ENCODE results near the gene TOGARAM1.

TOGARAM1 gene

GRCh38 chr14:44956866-44957265 is 5.1 kb upstream of the TOGARAM1 start:
- Histone ChIP-seq H4K20me1 (ENCODE audit: low read depth, low read length) (peaks cover 5% of the 10 kb centered on the region; the same call in 1 of the 2 replicates), H3K9ac (ENCODE audit: low read length) (no peak overlapping the region), H3K4me2 (ENCODE audit: low read depth, low read length, poor library complexity, severe bottlenecking) (no peak overlapping the region), H3K27me3 (ENCODE audit: low read length) (no peaks in the 10 kb centered on the region), H3K9me2 (replicated peaks; ENCODE audit: insufficient read depth, low read length) (no peaks in the 10 kb centered on the region), H3K27ac (ENCODE audit: low read depth, low read length) (no peak overlapping the region), H3K36me3 (ENCODE audit: low read length) (peaks cover 5% of the 10 kb centered on the region; the same call in 1 of the 2 replicates), H3K9me3 (ENCODE audit: insufficient read depth, low read length) (no peaks in the 10 kb centered on the region), H3F3A (ENCODE audit: insufficient read depth) (peaks cover 8% of the 10 kb centered on the region; the same call in 1 of the 2 replicates), H2AFZ (ENCODE audit: low read depth, low read length, severe bottlenecking) (no peak overlapping the region), H3K4me3 (ENCODE audit: insufficient read depth, low read length, poor library complexity, severe bottlenecking) (no peak overlapping the region), H3K79me2 (ENCODE audit: insufficient read depth, low read length) (peaks cover 81% of the 10 kb centered on the region)
- no peak for TF ChIP-seq EZH2phosphoT487 (conservative IDR thresholded peaks at IDR 0.05; ENCODE audit: low read length)
- no peak for TF ChIP-seq CTCF (IDR thresholded peaks at IDR 0.05; ENCODE audit: insufficient read depth, low read length, poor library complexity, severe bottlenecking)

GRCh38 chr14:44959538-44959937 is 2.5 kb upstream of the TOGARAM1 start:
- peak overlapping the region; percentile 74 for H3K4me3 ChIP-seq (ENCODE audit: insufficient read depth, low read length, poor library complexity, severe bottlenecking)
- no peak overlapping the region for H2AFZ ChIP-seq (ENCODE audit: low read depth, low read length, severe bottlenecking)
- peaks cover 5% of the 10 kb centered on the region; the same call in 1 of the 2 replicates for H4K20me1 ChIP-seq (ENCODE audit: low read depth, low read length)
- H3K36me3 ChIP-seq (ENCODE audit: low read length): peaks cover 3% of the 10 kb centered on the region; the same call in 1 of the 2 replicates
- H3K9me2 ChIP-seq (replicated peaks; ENCODE audit: insufficient read depth, low read length): no peaks in the 10 kb centered on the region
- H3K27ac ChIP-seq (ENCODE audit: low read depth, low read length): no peak overlapping the region
- no peak for TF ChIP-seq CTCF (IDR thresholded peaks at IDR 0.05; ENCODE audit: insufficient read depth, low read length, poor library complexity, severe bottlenecking)
- H3K79me2 ChIP-seq (ENCODE audit: insufficient read depth, low read length): peaks cover 92% of the 10 kb centered on the region
- H3K27me3 ChIP-seq (ENCODE audit: low read length): no peaks in the 10 kb centered on the region
- H3K4me2 ChIP-seq (ENCODE audit: low read depth, low read length, poor library complexity, severe bottlenecking): peak overlapping the region; percentile 73
- peak overlapping the region; percentile 70 for H3K9ac ChIP-seq (ENCODE audit: low read length)
- H3K9me3 ChIP-seq (ENCODE audit: insufficient read depth, low read length): no peaks in the 10 kb centered on the region
- H3F3A ChIP-seq (ENCODE audit: insufficient read depth): peaks cover 14% of the 10 kb centered on the region; the same call in 1 of the 2 replicates

GRCh38 chr14:44960146-44960545 is 1.8 kb upstream of the TOGARAM1 start:
- peaks cover 5% of the 10 kb centered on the region; the same call in 1 of the 2 replicates for H4K20me1 ChIP-seq (ENCODE audit: low read depth, low read length)
- no peak overlapping the region for H2AFZ ChIP-seq (ENCODE audit: low read depth, low read length, severe bottlenecking)
- no peak for TF ChIP-seq CTCF (IDR thresholded peaks at IDR 0.05; ENCODE audit: insufficient read depth, low read length, poor library complexity, severe bottlenecking)
- TF ChIP-seq EZH2phosphoT487 (conservative IDR thresholded peaks at IDR 0.05; ENCODE audit: low read length): no peak
- peak overlapping the region; percentile 70 for H3K9ac ChIP-seq (ENCODE audit: low read length)
- no peaks in the 10 kb centered on the region for H3K36me3 ChIP-seq (ENCODE audit: low read length)
- no peaks in the 10 kb centered on the region for H3K27me3 ChIP-seq (ENCODE audit: low read length)
- H3K79me2 ChIP-seq (ENCODE audit: insufficient read depth, low read length): peaks cover 93% of the 10 kb centered on the region
- peaks cover 11% of the 10 kb centered on the region; the same call in 1 of the 2 replicates for H3F3A ChIP-seq (ENCODE audit: insufficient read depth)
- no peaks in the 10 kb centered on the region for H3K9me3 ChIP-seq (ENCODE audit: insufficient read depth, low read length)
- H3K9me2 ChIP-seq (replicated peaks; ENCODE audit: insufficient read depth, low read length): no peaks in the 10 kb centered on the region
- H3K4me3 ChIP-seq (ENCODE audit: insufficient read depth, low read length, poor library complexity, severe bottlenecking): peak overlapping the region; percentile 74
- H3K27ac ChIP-seq (ENCODE audit: low read depth, low read length): no peak overlapping the region
- H3K4me2 ChIP-seq (ENCODE audit: low read depth, low read length, poor library complexity, severe bottlenecking): peak overlapping the region; percentile 73
